ENCODE measurements around the gene RAI1.

DNA sequence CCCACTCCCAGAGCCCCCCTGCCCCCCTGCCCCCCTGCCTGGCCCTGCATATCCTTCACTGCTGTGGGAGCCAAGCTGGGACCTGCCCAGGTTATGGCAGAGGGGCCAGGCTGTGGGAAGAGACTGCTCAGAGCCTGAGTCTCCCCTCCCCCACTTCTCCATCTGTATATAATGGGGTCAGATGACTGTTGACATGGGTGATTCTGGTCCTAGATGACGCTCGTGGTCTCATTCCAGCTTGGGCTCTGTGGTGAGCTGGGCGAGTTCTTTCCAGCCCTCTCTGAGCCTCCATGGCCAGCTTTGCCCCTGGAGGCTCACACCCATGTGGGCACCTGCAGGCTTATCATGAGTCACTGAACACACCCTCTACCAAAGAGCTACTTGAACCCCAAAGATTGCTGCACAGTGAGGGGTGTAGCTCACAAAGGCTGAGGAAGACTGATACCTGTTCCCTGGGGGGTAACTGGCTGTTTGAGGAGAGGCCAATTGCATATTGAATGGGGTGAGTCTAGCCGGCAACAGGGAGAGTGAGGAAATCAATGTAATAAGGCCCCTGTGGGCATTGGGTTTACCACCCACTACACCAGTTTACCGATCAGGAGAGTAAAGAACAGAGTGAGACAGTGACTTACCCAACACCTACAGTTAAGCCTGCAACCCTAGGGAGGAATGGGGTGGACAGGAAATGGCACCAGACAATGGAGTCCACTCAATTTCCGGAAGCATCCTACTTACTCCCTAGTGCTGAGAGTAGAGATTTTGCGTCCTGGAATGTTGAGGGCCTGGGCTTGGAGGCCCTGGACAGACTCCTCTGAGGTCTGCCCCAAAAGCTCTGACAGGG, 159.7 kb downstream of the RAI1 start:
- TF ChIP-seq, protein P1, sequence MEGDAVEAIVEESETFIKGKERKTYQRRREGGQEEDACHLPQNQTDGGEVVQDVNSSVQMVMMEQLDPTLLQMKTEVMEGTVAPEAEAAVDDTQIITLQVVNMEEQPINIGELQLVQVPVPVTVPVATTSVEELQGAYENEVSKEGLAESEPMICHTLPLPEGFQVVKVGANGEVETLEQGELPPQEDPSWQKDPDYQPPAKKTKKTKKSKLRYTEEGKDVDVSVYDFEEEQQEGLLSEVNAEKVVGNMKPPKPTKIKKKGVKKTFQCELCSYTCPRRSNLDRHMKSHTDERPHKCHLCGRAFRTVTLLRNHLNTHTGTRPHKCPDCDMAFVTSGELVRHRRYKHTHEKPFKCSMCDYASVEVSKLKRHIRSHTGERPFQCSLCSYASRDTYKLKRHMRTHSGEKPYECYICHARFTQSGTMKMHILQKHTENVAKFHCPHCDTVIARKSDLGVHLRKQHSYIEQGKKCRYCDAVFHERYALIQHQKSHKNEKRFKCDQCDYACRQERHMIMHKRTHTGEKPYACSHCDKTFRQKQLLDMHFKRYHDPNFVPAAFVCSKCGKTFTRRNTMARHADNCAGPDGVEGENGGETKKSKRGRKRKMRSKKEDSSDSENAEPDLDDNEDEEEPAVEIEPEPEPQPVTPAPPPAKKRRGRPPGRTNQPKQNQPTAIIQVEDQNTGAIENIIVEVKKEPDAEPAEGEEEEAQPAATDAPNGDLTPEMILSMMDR (conservative IDR thresholded peaks at IDR 0.05): no peak
- no peak for TF ChIP-seq ZFX (IDR thresholded peaks at IDR 0.05)

All from C4-2B (cell line).